ENCODE measurements around the gene CDH7.

The CDH7 gene

GRCh38 chr18:65835881-65836280, 85.1 kb downstream of the CDH7 start:
- Histone ChIP-seq H3K4me3 (ENCODE audit: low read depth in 1 of 2, low read length in 2 of 2) (no peak overlapping the region), H3K27ac (ENCODE audit: low read length) (no peak overlapping the region), H3K4me1 (ENCODE audit: insufficient read depth, low read length) (no peaks in the 10 kb centered on the region), H3K36me3 (ENCODE audit: insufficient read depth, low read length) (no peaks in the 10 kb centered on the region), H2AFZ (ENCODE audit: low read depth, low read length) (no peak overlapping the region), H3K9me3 (ENCODE audit: insufficient read depth, low read length, severe bottlenecking) (no peaks in the 10 kb centered on the region), H4K20me1 (ENCODE audit: insufficient read depth, low read length) (no peaks in the 10 kb centered on the region), H3K27me3 (ENCODE audit: insufficient read depth, low read length, poor library complexity) (no peaks in the 10 kb centered on the region), H3K4me2 (ENCODE audit: insufficient read depth, low read length) (no peak overlapping the region), H3K79me2 (ENCODE audit: insufficient read depth, low read length) (no peaks in the 10 kb centered on the region), H3K9ac (ENCODE audit: low read depth, low read length) (no peak overlapping the region)
- TF ChIP-seq CTCF (IDR thresholded peaks at IDR 0.05; ENCODE audit: borderline replicate concordance, extremely low read depth, low read length, poor library complexity, severe bottlenecking), result no peak
- TF ChIP-seq EZH2 (IDR thresholded peaks at IDR 0.05; ENCODE audit: borderline replicate concordance, low read depth, low read length, severe bottlenecking), result no peak
- DNase-seq, result no peak
- no peak for ATAC-seq (ENCODE audit: insufficient read depth, low read depth)

GRCh38 chr18:65846107-65846506, 95.3 kb downstream of the CDH7 start:
- H3K36me3 ChIP-seq (ENCODE audit: insufficient read depth, low read length), result no peaks in the 10 kb centered on the region
- no peak overlapping the region for H3K4me2 ChIP-seq (ENCODE audit: insufficient read depth, low read length)
- H3K79me2 ChIP-seq (ENCODE audit: insufficient read depth, low read length), result no peaks in the 10 kb centered on the region
- H3K4me3 ChIP-seq (ENCODE audit: low read depth in 1 of 2, low read length in 2 of 2), result no peak overlapping the region
- DNase-seq (no peak), ATAC-seq (ENCODE audit: insufficient read depth, low read depth) (no peak)
- TF ChIP-seq CTCF (IDR thresholded peaks at IDR 0.05; ENCODE audit: borderline replicate concordance, extremely low read depth, low read length, poor library complexity, severe bottlenecking) (no peak), EZH2 (IDR thresholded peaks at IDR 0.05; ENCODE audit: borderline replicate concordance, low read depth, low read length, severe bottlenecking) (no peak)
- no peak overlapping the region for H3K9ac ChIP-seq (ENCODE audit: low read depth, low read length)
- no peak overlapping the region for H2AFZ ChIP-seq (ENCODE audit: low read depth, low read length)
- H3K27me3 ChIP-seq (ENCODE audit: insufficient read depth, low read length, poor library complexity), result no peaks in the 10 kb centered on the region
- H3K4me1 ChIP-seq (ENCODE audit: insufficient read depth, low read length), result no peaks in the 10 kb centered on the region
- no peak overlapping the region for H3K27ac ChIP-seq (ENCODE audit: low read length)
- no peaks in the 10 kb centered on the region for H3K9me3 ChIP-seq (ENCODE audit: insufficient read depth, low read length, severe bottlenecking)
- H4K20me1 ChIP-seq (ENCODE audit: insufficient read depth, low read length), result no peaks in the 10 kb centered on the region

GRCh38 chr18:65852273-65852672, 101.5 kb downstream of the CDH7 start:
- H3K9ac ChIP-seq (ENCODE audit: low read depth, low read length), result no peak overlapping the region
- no peak overlapping the region for H3K4me2 ChIP-seq (ENCODE audit: insufficient read depth, low read length)
- H3K4me1 ChIP-seq (ENCODE audit: insufficient read depth, low read length), result no peaks in the 10 kb centered on the region
- H3K27me3 ChIP-seq (ENCODE audit: insufficient read depth, low read length, poor library complexity), result no peaks in the 10 kb centered on the region
- no peak overlapping the region for H3K4me3 ChIP-seq (ENCODE audit: low read depth in 1 of 2, low read length in 2 of 2)
- H3K9me3 ChIP-seq (ENCODE audit: insufficient read depth, low read length, severe bottlenecking), result no peaks in the 10 kb centered on the region
- no peak overlapping the region for H3K27ac ChIP-seq (ENCODE audit: low read length)
- H3K79me2 ChIP-seq (ENCODE audit: insufficient read depth, low read length), result no peaks in the 10 kb centered on the region
- ATAC-seq (ENCODE audit: insufficient read depth, low read depth), result no peak
- H3K36me3 ChIP-seq (ENCODE audit: insufficient read depth, low read length), result no peaks in the 10 kb centered on the region
- DNase-seq, result no peak
- no peak overlapping the region for H2AFZ ChIP-seq (ENCODE audit: low read depth, low read length)
- no peaks in the 10 kb centered on the region for H4K20me1 ChIP-seq (ENCODE audit: insufficient read depth, low read length)
- TF ChIP-seq EZH2 (IDR thresholded peaks at IDR 0.05; ENCODE audit: borderline replicate concordance, low read depth, low read length, severe bottlenecking) (no peak), CTCF (IDR thresholded peaks at IDR 0.05; ENCODE audit: borderline replicate concordance, extremely low read depth, low read length, poor library complexity, severe bottlenecking) (no peak)

- TF ChIP-seq CTCF (IDR thresholded peaks at IDR 0.05; ENCODE audit: borderline replicate concordance, extremely low read depth, low read length, poor library complexity, severe bottlenecking), result no peak
- TF ChIP-seq EZH2 (IDR thresholded peaks at IDR 0.05; ENCODE audit: borderline replicate concordance, low read depth, low read length, severe bottlenecking), result no peak
- DNase-seq (no peak), ATAC-seq (ENCODE audit: insufficient read depth, low read depth) (no peak)
- Histone ChIP-seq H2AFZ (ENCODE audit: low read depth, low read length) (no peak overlapping the region), H3K4me2 (ENCODE audit: insufficient read depth, low read length) (no peak overlapping the region), H3K27ac (ENCODE audit: low read length) (no peak overlapping the region), H3K27me3 (ENCODE audit: insufficient read depth, low read length, poor library complexity) (no peaks in the 10 kb centered on the region), H3K79me2 (ENCODE audit: insufficient read depth, low read length) (no peaks in the 10 kb centered on the region), H3K4me1 (ENCODE audit: insufficient read depth, low read length) (no peaks in the 10 kb centered on the region), H3K9ac (ENCODE audit: low read depth, low read length) (no peak overlapping the region), H4K20me1 (ENCODE audit: insufficient read depth, low read length) (no peaks in the 10 kb centered on the region), H3K9me3 (ENCODE audit: insufficient read depth, low read length, severe bottlenecking) (no peaks in the 10 kb centered on the region), H3K4me3 (ENCODE audit: low read depth in 1 of 2, low read length in 2 of 2) (no peak overlapping the region), H3K36me3 (ENCODE audit: insufficient read depth, low read length) (no peaks in the 10 kb centered on the region)
Measured at GRCh38 chr18:65859075-65859474, 108.3 kb downstream of the CDH7 start.

Data from DND-41 (cell line).